ENCODE measurements around the gene NBL1.
A peak's percentile ranks its signal among the peaks of the same experiment; 100 is the strongest.

Gene NBL1

GRCh38 chr1:19670787-19671186, 26.7 kb downstream of the NBL1 start:
- DNase-seq, result no peak

GRCh38 chr1:19672237-19672636, 28.1 kb downstream of the NBL1 start:
- no peak for DNase-seq

- DNase-seq, result no peak
Measured at GRCh38 chr1:19675797-19676196, 31.7 kb downstream of the NBL1 start.

GRCh38 chr1:19676438-19676922, 32.4 kb downstream of the NBL1 start:
- no peak for DNase-seq

GRCh38 chr1:19678493-19678892, 34.4 kb downstream of the NBL1 start:
- DNase-seq, result no peak

GRCh38 chr1:19678931-19679453, 34.9 kb downstream of the NBL1 start:
- no peak for DNase-seq

- no peak for DNase-seq
Measured at GRCh38 chr1:19679691-19680090, 35.6 kb downstream of the NBL1 start.

- DNase-seq, result no peak
Measured at GRCh38 chr1:19680644-19681043, 36.5 kb downstream of the NBL1 start.

GRCh38 chr1:19682257-19682656, 38.1 kb downstream of the NBL1 start:
- DNase-seq, result no peak

- DNase-seq, result no peak
Measured at GRCh38 chr1:19682901-19683300, 38.8 kb downstream of the NBL1 start.

GRCh38 chr1:19683351-19683750, 39.2 kb downstream of the NBL1 start:
- no peak for DNase-seq

- DNase-seq, result no peak
Measured at GRCh38 chr1:19684677-19685076, 40.6 kb downstream of the NBL1 start.

- DNase-seq, result no peak
Measured at GRCh38 chr1:19685994-19686393, 41.9 kb downstream of the NBL1 start.

GRCh38 chr1:19687414-19687813, 43.3 kb downstream of the NBL1 start:
- no peak for DNase-seq

- DNase-seq, result peak in 3 of 5 experiments; percentile 30 to 80 (median 62)
Measured at GRCh38 chr1:19688041-19688842, 44.1 kb downstream of the NBL1 start.

- no peak for DNase-seq
Measured at GRCh38 chr1:19689085-19689757, 45.1 kb downstream of the NBL1 start.

GRCh38 chr1:19689856-19690255, 45.7 kb downstream of the NBL1 start:
- no peak for DNase-seq

GRCh38 chr1:19690342-19690741, 46.2 kb downstream of the NBL1 start:
- no peak for DNase-seq

- DNase-seq, result no peak
Measured at GRCh38 chr1:19694298-19694697, 50.2 kb downstream of the NBL1 start.

- DNase-seq, result no peak
Measured at GRCh38 chr1:19695772-19696171, 51.7 kb downstream of the NBL1 start.

GRCh38 chr1:19696820-19697219, 52.7 kb downstream of the NBL1 start:
- DNase-seq, result no peak

GRCh38 chr1:19698181-19698580, 54.1 kb downstream of the NBL1 start:
- DNase-seq, result no peak

- DNase-seq, result no peak
Measured at GRCh38 chr1:19700079-19700777, 56.1 kb downstream of the NBL1 start.

All from T-helper 2 cell (primary cell).